Tibial nerve (tissue), 4 donors: Measurements from ENCODE around the gene LHFPL3.

Experiments
- CTCF ChIP-seq, 5 experiments: fragments of 200-600 bp in 3 of 5; fragments of 450-650 bp in 2 of 5; sonication (generic) in 3 of 5; IDR thresholded peaks; one replicate each; pipeline ENCODE4 v1.5.1; 2016 to 2019; ENCODE audit warnings: antibody characterized with exemption in 5 of 5, mild to moderate bottlenecking in 3 of 5, moderate library complexity in 2 of 5
- EP300 ChIP-seq, 2 donors: sonication (generic); formaldehyde crosslinking; IDR thresholded peaks; one replicate each; pipeline ENCODE4 v1.6.1; 2017; ENCODE audit warnings: antibody characterized with exemption in 2 of 2, mild to moderate bottlenecking in 1 of 2
- POLR2A ChIP-seq, 2 donors: fragments of 450-650 bp; IDR thresholded peaks; one replicate each; pipeline ENCODE4 v1.6.1; 2017; ENCODE audit warnings: antibody characterized with exemption in 2 of 2, mild to moderate bottlenecking in 2 of 2, moderate library complexity in 2 of 2

GRCh38 chr7:104861729-104862390 is 533.5 kb downstream of the LHFPL3 start:
- TF ChIP-seq CTCF (IDR thresholded peaks at IDR 0.05) (no peak), POLR2A (IDR thresholded peaks at IDR 0.05) (no peak), EP300 (IDR thresholded peaks at IDR 0.05) (no peak)
